HepG2 (cell line): Measurements from ENCODE around the gene EPB41L1. TPM values are rescaled to one million over a fixed set of nuclear protein-coding genes. Genes with fewer than 3 reads are reported as not detected.

Source experiments
- AGO2 ChIP-seq: fragments of 200-400 bp; formaldehyde crosslinking; optimal IDR thresholded peaks from 2 replicates; pipeline ENCODE3; 2017; ENCODE audit warnings: mild to moderate bottlenecking, low read depth, low read length, moderate library complexity
- BCL3 ChIP-seq: sonication (generic); formaldehyde crosslinking; IDR thresholded peaks from 2 replicates; pipeline ENCODE4 v1.5.1; 2020; ENCODE audit warnings: mild to moderate bottlenecking, missing genetic modification reagents, moderate library complexity
- CBFB ChIP-seq: sonication (generic); formaldehyde crosslinking; IDR thresholded peaks from 2 replicates; pipeline ENCODE4 v1.4.0; 2020; ENCODE audit warnings: missing genetic modification reagents
- EEA1 ChIP-seq: sonication (generic); formaldehyde crosslinking; IDR thresholded peaks from 2 replicates; pipeline ENCODE4 v1.5.1; 2020; ENCODE audit warnings: mild to moderate bottlenecking, missing genetic modification reagents, borderline replicate concordance
- GPN1 ChIP-seq: sonication (generic); formaldehyde crosslinking; IDR thresholded peaks from 2 replicates; pipeline ENCODE4 v1.5.1; 2020; ENCODE audit warnings: missing genetic modification reagents, borderline replicate concordance
- HNRNPH1 ChIP-seq: fragments of 200-400 bp; formaldehyde crosslinking; optimal IDR thresholded peaks from 2 replicates; pipeline ENCODE3; 2017; ENCODE audit warnings: mild to moderate bottlenecking, low read depth, low read length
- MEIS1 ChIP-seq: sonication (generic); formaldehyde crosslinking; IDR thresholded peaks from 2 replicates; pipeline ENCODE4 v1.9.0; 2021; ENCODE audit warnings: mild to moderate bottlenecking, missing genetic modification reagents, moderate library complexity, borderline replicate concordance
- NFKBIZ ChIP-seq: IDR thresholded peaks from 2 replicates; pipeline ENCODE4 v1.6.1; 2018; ENCODE audit warnings: missing genetic modification reagents, missing compliant biosample characterization
- PRDM15 ChIP-seq: sonication (generic); formaldehyde crosslinking; IDR thresholded peaks from 2 replicates; pipeline ENCODE4 v1.4.0; 2020; ENCODE audit warnings: missing genetic modification reagents
- SIN3B ChIP-seq: fragments of 150-350 bp; IDR thresholded peaks from 2 replicates; pipeline ENCODE4 v1.6.1; 2014; ENCODE audit warnings: low read length
- TOPORS ChIP-seq: sonication (generic); formaldehyde crosslinking; IDR thresholded peaks from 2 replicates; pipeline ENCODE4 v1.8.0; 2023; ENCODE audit warnings: mild to moderate bottlenecking, missing genetic modification reagents
- ZFP91 ChIP-seq: sonication (generic); formaldehyde crosslinking; IDR thresholded peaks from 2 replicates; pipeline ENCODE4 v1.9.0; 2022; ENCODE audit warnings: missing genetic modification reagents, mild to moderate bottlenecking, borderline replicate concordance
- ZNF362 ChIP-seq: sonication (generic); formaldehyde crosslinking; IDR thresholded peaks from 2 replicates; pipeline ENCODE4 v1.4.0; 2020; ENCODE audit warnings: missing genetic modification reagents, mild to moderate bottlenecking, borderline replicate concordance
- ZNF660 ChIP-seq: sonication (generic); formaldehyde crosslinking; IDR thresholded peaks from 2 replicates; pipeline ENCODE4 v1.5.1; 2020; ENCODE audit warnings: mild to moderate bottlenecking, low read depth, missing genetic modification reagents, borderline replicate concordance
- ZNF703 ChIP-seq: sonication (generic); formaldehyde crosslinking; IDR thresholded peaks from 2 replicates; pipeline ENCODE4 v1.5.1; 2020; ENCODE audit warnings: missing genetic modification reagents, mild to moderate bottlenecking, moderate library complexity, borderline replicate concordance
- ZNF768 ChIP-seq: sonication (generic); formaldehyde crosslinking; IDR thresholded peaks from 2 replicates; pipeline ENCODE4 v1.4.0; 2020; ENCODE audit warnings: missing genetic modification reagents
- ZZZ3 ChIP-seq: sonication (generic); formaldehyde crosslinking; IDR thresholded peaks from 2 replicates; pipeline ENCODE4 v1.4.0; 2020; ENCODE audit warnings: missing genetic modification reagents, mild to moderate bottlenecking, borderline replicate concordance
- polyA plus RNA-seq, 8 experiments: library from polyadenylated mRNA; depleted of rRNA in 3 of 8; stranded (reverse) in 7 of 8; unstranded in 1 of 8; fragments of >200 nt; fragmentation: Illumina TruSeq in 4 of 8; extraction: Trizol in 4 of 8; gene quantifications; 2 replicates each; pipeline versions ENCODE4 v1.2.1 to v1.2.3, GENCODE V29; 2011 to 2016; ENCODE audit warnings: low read depth in 4 of 8, missing spikeins in 1 of 8, mixed read lengths in 1 of 8; ENCODE audit not compliant: insufficient read depth in 1 of 8
- total RNA-seq, 5 experiments: library from RNA; depleted of rRNA; stranded (reverse); fragments of >200 nt; fragmentation: Illumina TruSeq; extraction: Trizol; gene quantifications; 2 replicates each; pipeline ENCODE4 v1.2.3, GENCODE V29; 2016; ENCODE audit warnings: low read depth in 1 of 5
- TF ChIP-seq, protein P1 (sequence below): sonication (generic); formaldehyde crosslinking; IDR thresholded peaks from 2 replicates; pipeline ENCODE4 v1.4.0; 2020; ENCODE audit warnings: missing genetic modification reagents
- TF ChIP-seq, protein P2 (sequence below): sonication (generic); formaldehyde crosslinking; IDR thresholded peaks from 2 replicates; pipeline ENCODE4 v1.5.0; 2020; ENCODE audit warnings: missing genetic modification reagents

EPB41L1 gene
- total and polyA plus RNA-seq, 2 of the 13 experiments (the other 11 are each of a cell fraction or from before 2014, with no cell fraction given), result 16.7 to 39.0 TPM

DNA sequence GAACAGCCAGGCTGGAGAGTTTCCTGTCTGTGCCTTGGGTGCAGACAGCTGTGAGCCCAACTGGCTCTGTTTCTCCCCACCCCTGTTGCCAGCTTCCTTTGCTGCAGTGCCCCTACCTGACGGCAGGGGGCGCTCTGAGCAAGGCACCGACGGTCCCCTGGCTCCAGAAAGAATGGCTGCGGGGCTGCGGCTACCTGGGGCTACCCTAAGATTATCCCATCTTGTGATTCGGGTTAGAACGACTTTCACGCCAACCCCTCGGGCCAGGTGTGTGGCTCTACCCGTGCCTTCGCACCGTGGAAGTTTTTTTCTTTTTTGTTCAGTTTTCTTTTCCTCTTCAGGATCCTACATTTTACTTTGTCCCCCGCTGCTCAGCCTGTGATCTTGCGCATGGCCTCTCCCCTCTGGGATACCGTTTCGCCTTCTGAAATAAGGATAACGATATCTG is 48.4 kb downstream of the EPB41L1 start (continued):
- TF ChIP-seq, protein P1, sequence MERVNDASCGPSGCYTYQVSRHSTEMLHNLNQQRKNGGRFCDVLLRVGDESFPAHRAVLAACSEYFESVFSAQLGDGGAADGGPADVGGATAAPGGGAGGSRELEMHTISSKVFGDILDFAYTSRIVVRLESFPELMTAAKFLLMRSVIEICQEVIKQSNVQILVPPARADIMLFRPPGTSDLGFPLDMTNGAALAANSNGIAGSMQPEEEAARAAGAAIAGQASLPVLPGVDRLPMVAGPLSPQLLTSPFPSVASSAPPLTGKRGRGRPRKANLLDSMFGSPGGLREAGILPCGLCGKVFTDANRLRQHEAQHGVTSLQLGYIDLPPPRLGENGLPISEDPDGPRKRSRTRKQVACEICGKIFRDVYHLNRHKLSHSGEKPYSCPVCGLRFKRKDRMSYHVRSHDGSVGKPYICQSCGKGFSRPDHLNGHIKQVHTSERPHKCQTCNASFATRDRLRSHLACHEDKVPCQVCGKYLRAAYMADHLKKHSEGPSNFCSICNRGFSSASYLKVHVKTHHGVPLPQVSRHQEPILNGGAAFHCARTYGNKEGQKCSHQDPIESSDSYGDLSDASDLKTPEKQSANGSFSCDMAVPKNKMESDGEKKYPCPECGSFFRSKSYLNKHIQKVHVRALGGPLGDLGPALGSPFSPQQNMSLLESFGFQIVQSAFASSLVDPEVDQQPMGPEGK (CRISPR knock-in tag), result peak; percentile 31; the same call in 1 of the 2 replicates
- TF ChIP-seq ZNF768, result no peak
- TF ChIP-seq ZNF703 (CRISPR knock-in tag), result no peak
- TF ChIP-seq CBFB (CRISPR knock-in tag), result no peak; the same call in 1 of the 2 replicates
- TF ChIP-seq ZZZ3, result no peak
- TF ChIP-seq, protein P2, sequence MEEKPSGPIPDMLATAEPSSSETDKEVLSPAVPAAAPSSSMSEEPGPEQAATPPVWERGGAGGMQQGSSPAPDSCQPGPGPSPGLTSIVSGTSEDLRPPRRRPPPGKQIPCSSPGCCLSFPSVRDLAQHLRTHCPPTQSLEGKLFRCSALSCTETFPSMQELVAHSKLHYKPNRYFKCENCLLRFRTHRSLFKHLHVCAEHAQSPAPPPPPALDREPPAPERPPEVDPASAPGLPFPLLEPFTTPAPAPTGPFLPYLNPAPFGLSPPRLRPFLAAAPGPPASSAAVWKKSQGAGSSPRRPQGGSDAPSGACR (CRISPR knock-in tag), result 0 out of 2 replicates have a peak, but pooled peaks have one; percentile 42
- TF ChIP-seq NFKBIZ (CRISPR knock-in tag), result no peak
- no peak for TF ChIP-seq BCL3 (CRISPR knock-in tag)
- no peak for TF ChIP-seq MEIS1 (CRISPR knock-in tag)
- TF ChIP-seq EEA1 (CRISPR knock-in tag), result peak; percentile 75; the same call in 1 of the 2 replicates
- 0 out of 2 replicates have a peak, but pooled peaks have one; percentile 31 for TF ChIP-seq SIN3B
- TF ChIP-seq PRDM15, result no peak
- 0 out of 2 replicates have a peak, but pooled peaks have one; percentile 29 for TF ChIP-seq ZNF362 (CRISPR knock-in tag)
- TF ChIP-seq GPN1 (CRISPR knock-in tag), result no peak
- no peak for TF ChIP-seq TOPORS
- TF ChIP-seq ZNF660 (CRISPR knock-in tag), result no peak
- TF ChIP-seq ZFP91 (CRISPR knock-in tag), result peak; percentile 51; the same call in 1 of the 2 replicates
- no peak for TF ChIP-seq HNRNPH1
- no peak for TF ChIP-seq AGO2
